Tibial artery (tissue), 4 donors: ENCODE data around the gene DNAJC4.

Experiments used
- DNase-seq, 2 donors: peaks; one replicate each; pipeline ENCODE4 v3.0.0-alpha.2; 2019
- H3K27ac ChIP-seq, 2 donors: fragments of 200-600 bp; sonication (generic) in 1 of 2; 1 replicate in 1 of 2; 2 replicates in 1 of 2; pipeline ENCODE4 v1.5.1; 2018 to 2019; ENCODE audit warnings: mild to moderate bottlenecking in 1 of 2
- H3K27me3 ChIP-seq, 2 donors: fragments of 200-600 bp; sonication (generic) in 1 of 2; one replicate each; pipeline versions ENCODE4 v1.5.1 to v1.6.0; 2016 to 2019
- H3K36me3 ChIP-seq, 3 donors: fragments of 200-600 bp; sonication (generic) in 2 of 3; one replicate each; pipeline ENCODE4 v1.5.1; 2016 to 2019; ENCODE audit warnings: mild to moderate bottlenecking in 2 of 3
- H3K4me1 ChIP-seq, 4 donors: fragments of 200-600 bp; sonication (generic) in 2 of 4; 1 replicate in 3 of 4; 2 replicates in 1 of 4; pipeline ENCODE4 v1.5.1; 2016 to 2019
- H3K4me3 ChIP-seq, 2 donors: fragments of 200-600 bp; sonication (generic) in 1 of 2; 1 replicate in 1 of 2; 2 replicates in 1 of 2; pipeline ENCODE4 v1.5.1; 2018 to 2019; ENCODE audit warnings: mild to moderate bottlenecking in 2 of 2
- H3K9me3 ChIP-seq, 3 donors: fragments of 200-600 bp; sonication (generic) in 1 of 3; one replicate each; pipeline ENCODE4 v1.5.1; 2016 to 2019
- intact Hi-C: fragments of 100-400 bp; cut with DNase I; formaldehyde crosslinking; loops from one replicate; pipeline ENCODE4 v1.15.0; 2023; ENCODE audit warnings: low total_unique reads
- TF ChIP-seq, protein P1 (sequence below), 2 experiments: fragments of 200-600 bp in 1 of 2; fragments of 450-650 bp in 1 of 2; IDR thresholded peaks; one replicate each; pipeline ENCODE4 v1.5.1; 2017 to 2019; ENCODE audit warnings: antibody characterized with exemption in 2 of 2, mild to moderate bottlenecking in 1 of 2, moderate library complexity in 1 of 2

The DNAJC4 gene

DNA sequence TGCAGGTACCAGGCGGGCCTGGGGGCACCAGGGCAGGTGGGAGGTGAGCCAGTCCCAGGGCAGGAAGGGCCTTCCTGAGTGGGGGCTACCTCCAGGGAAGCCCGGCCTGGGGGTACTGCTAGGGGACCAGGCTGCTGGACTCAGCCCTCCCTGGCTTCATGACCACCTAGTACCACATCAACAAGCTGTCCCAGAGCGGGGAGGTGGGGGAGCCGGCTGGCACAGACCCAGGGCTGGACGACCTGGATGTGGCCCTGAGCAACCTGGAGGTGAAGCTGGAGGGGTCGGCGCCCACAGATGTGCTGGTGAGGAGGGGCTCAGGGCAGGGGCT, 11.0 kb upstream of the DNAJC4 start:
- Histone ChIP-seq H3K27ac (no peak overlapping the region), H3K27me3 (no peaks in the 10 kb centered on the region), H3K36me3 (peaks cover 0 to 22% (median 8%) of the 10 kb centered on the region in 3 donors), H3K4me1 (peaks cover 0 to 3% (median 0%) of the 10 kb centered on the region in 4 donors), H3K9me3 (no peaks in the 10 kb centered on the region), H3K4me3 (no peak overlapping the region)
- TF ChIP-seq, protein P1, sequence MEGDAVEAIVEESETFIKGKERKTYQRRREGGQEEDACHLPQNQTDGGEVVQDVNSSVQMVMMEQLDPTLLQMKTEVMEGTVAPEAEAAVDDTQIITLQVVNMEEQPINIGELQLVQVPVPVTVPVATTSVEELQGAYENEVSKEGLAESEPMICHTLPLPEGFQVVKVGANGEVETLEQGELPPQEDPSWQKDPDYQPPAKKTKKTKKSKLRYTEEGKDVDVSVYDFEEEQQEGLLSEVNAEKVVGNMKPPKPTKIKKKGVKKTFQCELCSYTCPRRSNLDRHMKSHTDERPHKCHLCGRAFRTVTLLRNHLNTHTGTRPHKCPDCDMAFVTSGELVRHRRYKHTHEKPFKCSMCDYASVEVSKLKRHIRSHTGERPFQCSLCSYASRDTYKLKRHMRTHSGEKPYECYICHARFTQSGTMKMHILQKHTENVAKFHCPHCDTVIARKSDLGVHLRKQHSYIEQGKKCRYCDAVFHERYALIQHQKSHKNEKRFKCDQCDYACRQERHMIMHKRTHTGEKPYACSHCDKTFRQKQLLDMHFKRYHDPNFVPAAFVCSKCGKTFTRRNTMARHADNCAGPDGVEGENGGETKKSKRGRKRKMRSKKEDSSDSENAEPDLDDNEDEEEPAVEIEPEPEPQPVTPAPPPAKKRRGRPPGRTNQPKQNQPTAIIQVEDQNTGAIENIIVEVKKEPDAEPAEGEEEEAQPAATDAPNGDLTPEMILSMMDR (IDR thresholded peaks at IDR 0.05), result no peak
- intact Hi-C loops, result no loop called here
- DNase-seq, result no peak

DNA sequence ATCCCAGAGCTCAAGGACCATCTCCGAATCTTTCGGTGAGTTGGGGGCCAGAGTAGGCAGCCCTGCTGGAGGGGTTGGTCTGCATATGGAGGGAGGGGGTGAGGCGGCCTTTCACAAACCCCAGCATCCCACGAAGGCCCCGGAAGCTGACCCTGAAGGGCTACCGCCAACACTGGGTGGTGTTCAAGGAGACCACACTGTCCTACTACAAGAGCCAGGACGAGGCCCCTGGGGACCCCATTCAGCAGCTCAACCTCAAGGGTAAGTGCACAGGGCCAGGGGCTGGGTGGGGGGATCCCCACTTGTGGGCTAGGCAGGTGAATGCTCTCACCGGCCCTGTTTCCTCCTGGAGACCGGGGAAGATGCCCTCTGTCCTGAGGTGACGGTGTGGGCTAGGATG, 10.6 kb upstream of the DNAJC4 start:
- Histone ChIP-seq H3K27ac (no peak overlapping the region), H3K4me1 (peaks cover 0 to 7% (median 1%) of the 10 kb centered on the region in 4 donors), H3K27me3 (no peaks in the 10 kb centered on the region), H3K36me3 (peaks cover 0 to 22% (median 8%) of the 10 kb centered on the region in 3 donors), H3K4me3 (no peak overlapping the region), H3K9me3 (no peaks in the 10 kb centered on the region)
- intact Hi-C loops, result no loop called here
- TF ChIP-seq, protein P1 (IDR thresholded peaks at IDR 0.05), result no peak
- DNase-seq, result no peak

DNA sequence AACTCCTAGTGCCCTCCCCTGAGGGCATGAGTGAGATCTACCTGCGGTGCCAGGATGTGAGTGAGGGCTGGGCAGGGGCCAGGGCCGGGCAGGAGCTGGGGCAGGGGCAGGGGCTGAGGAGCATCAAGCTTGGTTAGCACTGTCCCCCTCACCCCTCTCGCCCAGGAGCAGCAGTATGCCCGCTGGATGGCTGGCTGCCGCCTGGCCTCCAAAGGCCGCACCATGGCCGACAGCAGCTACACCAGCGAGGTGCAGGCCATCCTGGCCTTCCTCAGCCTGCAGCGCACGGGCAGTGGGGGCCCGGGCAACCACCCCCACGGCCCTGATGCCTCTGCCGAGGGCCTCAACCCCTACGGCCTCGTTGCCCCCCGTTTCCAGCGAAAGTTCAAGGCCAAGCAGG, 10.1 kb upstream of the DNAJC4 start:
- Histone ChIP-seq H3K4me3 (no peak overlapping the region), H3K4me1 (peaks cover 0 to 12% (median 5%) of the 10 kb centered on the region in 4 donors), H3K9me3 (no peaks in the 10 kb centered on the region), H3K36me3 (peaks cover 0 to 22% (median 8%) of the 10 kb centered on the region in 3 donors), H3K27ac (no peak overlapping the region), H3K27me3 (no peaks in the 10 kb centered on the region)
- DNase-seq, result no peak
- intact Hi-C loops, result no loop called here
- TF ChIP-seq, protein P1 (IDR thresholded peaks at IDR 0.05), result no peak

DNA sequence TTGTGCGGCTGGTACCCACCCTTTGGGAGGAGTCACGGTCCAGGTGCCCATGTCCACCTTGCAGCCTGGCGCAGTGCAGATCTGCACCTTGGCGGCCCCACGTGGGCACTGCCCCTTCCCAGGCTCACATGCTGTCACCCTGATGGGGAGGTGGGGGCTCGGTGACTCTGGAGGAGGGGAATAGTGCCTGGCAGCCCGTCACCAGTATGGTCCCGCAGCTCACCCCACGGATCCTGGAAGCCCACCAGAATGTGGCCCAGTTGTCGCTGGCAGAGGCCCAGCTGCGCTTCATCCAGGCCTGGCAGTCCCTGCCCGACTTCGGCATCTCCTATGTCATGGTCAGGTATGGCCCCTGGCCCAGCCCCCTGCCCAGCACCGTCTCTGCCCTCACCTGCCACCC, 9.6 kb upstream of the DNAJC4 start:
- H3K4me1 ChIP-seq, result peaks cover 0 to 15% (median 10%) of the 10 kb centered on the region in 4 donors
- peaks cover 0 to 22% (median 8%) of the 10 kb centered on the region in 3 donors for H3K36me3 ChIP-seq
- intact Hi-C loops, result no loop called here
- TF ChIP-seq, protein P1 (IDR thresholded peaks at IDR 0.05), result no peak
- no peaks in the 10 kb centered on the region for H3K9me3 ChIP-seq
- H3K27me3 ChIP-seq, result no peaks in the 10 kb centered on the region
- H3K4me3 ChIP-seq, result no peak overlapping the region
- no peak for DNase-seq
- no peak overlapping the region for H3K27ac ChIP-seq

DNA sequence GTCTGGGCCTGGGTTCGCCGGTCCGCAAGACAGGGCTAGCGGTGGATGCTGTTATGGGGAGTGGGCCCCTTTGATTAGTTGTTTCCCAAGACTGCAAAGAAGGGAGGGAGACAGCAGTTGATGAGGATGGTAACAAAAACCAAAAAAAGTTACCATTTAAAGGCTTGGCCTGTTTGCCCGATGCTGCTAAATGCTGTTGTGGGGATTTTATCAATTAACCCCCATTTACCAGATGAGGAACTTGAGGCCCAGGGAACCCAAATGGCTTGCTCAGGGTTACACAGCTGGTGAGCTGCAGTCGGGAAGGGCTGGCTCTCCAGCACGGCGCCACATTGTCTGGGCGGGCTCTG, 7.7 kb upstream of the DNAJC4 start:
- DNase-seq, result no peak

More for the DNA sequence above, 7.7 kb upstream of the DNAJC4 start:
- intact Hi-C loops, result no loop called here
- no peak overlapping the region for H3K4me3 ChIP-seq
- no peaks in the 10 kb centered on the region for H3K27me3 ChIP-seq
- no peak overlapping the region for H3K27ac ChIP-seq
- H3K36me3 ChIP-seq, result peaks cover 0 to 22% (median 8%) of the 10 kb centered on the region in 3 donors
- H3K9me3 ChIP-seq, result no peaks in the 10 kb centered on the region
- H3K4me1 ChIP-seq, result peaks cover 0 to 24% (median 23%) of the 10 kb centered on the region in 4 donors
- TF ChIP-seq, protein P1 (IDR thresholded peaks at IDR 0.05), result no peak
